CD4-positive, alpha-beta memory T cell (primary cell): ENCODE measurements around the gene IL17RA. TPM values are rescaled to one million over a fixed set of nuclear protein-coding genes. Genes with fewer than 3 reads are reported as not detected.

Source experiments
- CTCF ChIA-PET: fragments of 350-600 bp; sonication (Branson Sonifier 250); formaldehyde crosslinking; loops from one replicate; lab custom pipeline; 2021; ENCODE audit warnings: inconsistent platforms; ENCODE audit not compliant: partially characterized antibody; lab: Charles Lee
- POLR2A ChIA-PET: fragments of 350-600 bp; sonication (Branson Sonifier 250); formaldehyde crosslinking; loops from one replicate; lab custom pipeline; 2021; ENCODE audit not compliant: partially characterized antibody; lab: Charles Lee
- DNase-seq, 5 donors: peaks; one replicate each; pipeline versions ENCODE4 v3.0.0 to v3.0.0-alpha.2; 2020 to 2022; ENCODE audit warnings: mixed read lengths in 1 of 5
- H3K27ac ChIP-seq: one replicate; pipeline ENCODE4 v1.7.0; 2013; ENCODE audit warnings: low read depth, low read length
- H3K27me3 ChIP-seq: 2 replicates; pipeline ENCODE4 v1.7.0; 2013; ENCODE audit warnings: mild to moderate bottlenecking, low read length, moderate library complexity; ENCODE audit not compliant: insufficient read depth
- H3K36me3 ChIP-seq: 2 replicates; pipeline ENCODE4 v1.7.0; 2013; ENCODE audit warnings: mild to moderate bottlenecking, low read length, moderate library complexity; ENCODE audit not compliant: insufficient read depth
- H3K4me1 ChIP-seq: 2 replicates; pipeline ENCODE4 v1.7.0; 2013; ENCODE audit warnings: mild to moderate bottlenecking, low read length, moderate library complexity; ENCODE audit not compliant: insufficient read depth
- H3K4me3 ChIP-seq, 2 donors: one replicate each; pipeline ENCODE4 v1.7.0; 2013; ENCODE audit warnings: low read length in 2 of 2, mild to moderate bottlenecking in 1 of 2
- H3K9me3 ChIP-seq, 2 donors: one replicate each; pipeline ENCODE4 v1.7.0; 2013; ENCODE audit warnings: low read length in 2 of 2, control low read depth in 1 of 2; ENCODE audit not compliant: control insufficient read depth in 1 of 2
- H3K27ac Mint-ChIP-seq, 7 donors: one replicate each; pipeline ENCODE4 v1.8.0; 2020 to 2021; ENCODE audit warnings: mixed read lengths in 7 of 7, mild to moderate bottlenecking in 6 of 7, inconsistent platforms in 3 of 7, moderate library complexity in 3 of 7
- H3K27me3 Mint-ChIP-seq, 2 donors: one replicate each; pipeline ENCODE4 v1.8.0; 2020 to 2021; ENCODE audit warnings: mixed read lengths in 2 of 2
- H3K36me3 Mint-ChIP-seq, 2 donors: one replicate each; pipeline ENCODE4 v1.8.0; 2020 to 2021; ENCODE audit warnings: mixed read lengths in 2 of 2, inconsistent platforms in 1 of 2, mild to moderate bottlenecking in 1 of 2
- H3K4me1 Mint-ChIP-seq, 4 donors: one replicate each; pipeline ENCODE4 v1.8.0; 2020 to 2021; ENCODE audit warnings: mixed read lengths in 4 of 4, mild to moderate bottlenecking in 1 of 4
- H3K4me3 Mint-ChIP-seq, 8 donors: one replicate each; pipeline ENCODE4 v1.8.0; 2020 to 2021; ENCODE audit warnings: mixed read lengths in 8 of 8, mild to moderate bottlenecking in 7 of 8, moderate library complexity in 6 of 8, inconsistent platforms in 3 of 8
- H3K9me3 Mint-ChIP-seq, 8 donors: one replicate each; pipeline ENCODE4 v1.8.0; 2020 to 2021; ENCODE audit warnings: mixed read lengths in 8 of 8, mild to moderate bottlenecking in 5 of 8, inconsistent platforms in 3 of 8, moderate library complexity in 1 of 8
- intact Hi-C: fragments of 100-400 bp; cut with micrococcal nuclease; formaldehyde crosslinking; loops from one replicate; pipeline ENCODE4 v1.15.1; 2023
- polyA plus RNA-seq, 2 donors: library from polyadenylated mRNA; unstranded; fragments of 300-500 nt; fragmentation: Illumina TruSeq; gene quantifications; one replicate each; pipeline ENCODE4 v1.2.3, GENCODE V29; 2021
- total RNA-seq, 2 experiments: library from RNA; stranded (reverse); gene quantifications; one replicate each; pipeline ENCODE4 v1.2.3, GENCODE V29; 2021

Gene IL17RA
- total and polyA plus RNA-seq, 4 experiments from 2014 or later = 19.8 to 77.2 (median 55.7) TPM

- Mint-ChIP-seq H3K4me3 (no peak overlapping the region), H3K27ac (peak overlapping the region in 1 of 7 donors; percentile 36), H3K9me3 (no peaks in the 10 kb centered on the region), H3K4me1 (peaks cover 0 to 4% (median 0%) of the 10 kb centered on the region in 4 donors), H3K36me3 (peaks cover 37 to 54% of the 10 kb centered on the region in 2 donors), H3K27me3 (no peaks in the 10 kb centered on the region)
- CTCF ChIA-PET = interaction anchor here (1.1 kb wide), 1 partner anchor 33 kb away, joined by 3 read pairs; no protein-coding TSS in a partner anchor
- H3K27ac ChIP-seq = no peak overlapping the region
- POLR2A ChIA-PET = interaction anchor here (0.6 kb wide), 1 partner anchor 363 kb away, joined by 3 read pairs; no protein-coding TSS in a partner anchor
- no peaks in the 10 kb centered on the region for H3K9me3 ChIP-seq
- no peaks in the 10 kb centered on the region for H3K4me1 ChIP-seq
- H3K27me3 ChIP-seq = no peaks in the 10 kb centered on the region
- intact Hi-C loops = no loop called here
- H3K4me3 ChIP-seq = no peak overlapping the region
- peaks cover 4% of the 10 kb centered on the region for H3K36me3 ChIP-seq
- no peak for DNase-seq
Measured at GRCh38 chr22:17138513-17138912, 53.7 kb downstream of the IL17RA start.

GRCh38 chr22:17140022-17140421 lies 55.2 kb downstream of the IL17RA start:
- H3K9me3 ChIP-seq = no peaks in the 10 kb centered on the region
- Mint-ChIP-seq H3K9me3 (no peaks in the 10 kb centered on the region), H3K4me3 (no peak overlapping the region), H3K36me3 (peaks cover 37 to 56% of the 10 kb centered on the region in 2 donors), H3K27ac (peak overlapping the region in 3 of 7 donors; percentile 29 to 74 (median 59)), H3K4me1 (peaks cover 0 to 4% (median 0%) of the 10 kb centered on the region in 4 donors), H3K27me3 (no peaks in the 10 kb centered on the region)
- intact Hi-C loops = no loop called here
- H3K36me3 ChIP-seq = peaks cover 7% of the 10 kb centered on the region
- H3K4me1 ChIP-seq = no peaks in the 10 kb centered on the region
- ChIA-PET CTCF (interaction anchor here (0.5 kb wide), 1 partner anchor 28 kb away, joined by 3 read pairs; no protein-coding TSS in a partner anchor), POLR2A (no interaction called here)
- no peak overlapping the region for H3K4me3 ChIP-seq
- no peak overlapping the region for H3K27ac ChIP-seq
- no peak for DNase-seq
- no peaks in the 10 kb centered on the region for H3K27me3 ChIP-seq

- Mint-ChIP-seq H3K9me3 (no peaks in the 10 kb centered on the region), H3K4me1 (peaks cover 0 to 4% (median 0%) of the 10 kb centered on the region in 4 donors), H3K27ac (peak overlapping the region in 3 of 7 donors; percentile 29 to 76 (median 46)), H3K36me3 (peaks cover 39 to 59% of the 10 kb centered on the region in 2 donors), H3K27me3 (no peaks in the 10 kb centered on the region), H3K4me3 (no peak overlapping the region)
- POLR2A ChIA-PET = no interaction called here
- intact Hi-C loops = no loop called here
- Histone ChIP-seq H3K4me3 (no peak overlapping the region), H3K4me1 (no peaks in the 10 kb centered on the region), H3K36me3 (peaks cover 10% of the 10 kb centered on the region), H3K27me3 (no peaks in the 10 kb centered on the region), H3K9me3 (no peaks in the 10 kb centered on the region), H3K27ac (no peak overlapping the region)
- CTCF ChIA-PET = interaction anchor here (1.5 kb wide), 1 partner anchor 30 kb away, joined by 4 read pairs; no protein-coding TSS in a partner anchor
- DNase-seq = no peak
Measured at GRCh38 chr22:17140826-17141766, 56.3 kb downstream of the IL17RA start.

- Histone ChIP-seq H3K27me3 (no peaks in the 10 kb centered on the region), H3K4me1 (no peaks in the 10 kb centered on the region), H3K36me3 (peaks cover 10% of the 10 kb centered on the region), H3K27ac (no peak overlapping the region), H3K9me3 (no peaks in the 10 kb centered on the region), H3K4me3 (no peak overlapping the region)
- peak overlapping the region in 1 of 7 donors; percentile 61 for H3K27ac Mint-ChIP-seq
- no peak for DNase-seq
- ChIA-PET CTCF (interaction anchor here (1.3 kb wide), 1 partner anchor 29 kb away, joined by 5 read pairs; no protein-coding TSS in a partner anchor), POLR2A (no interaction called here)
- H3K4me3 Mint-ChIP-seq = no peak overlapping the region
- intact Hi-C loops = no loop called here
- H3K4me1 Mint-ChIP-seq = peaks cover 0 to 4% (median 3%) of the 10 kb centered on the region in 4 donors
- H3K27me3 Mint-ChIP-seq = no peaks in the 10 kb centered on the region
- H3K9me3 Mint-ChIP-seq = no peaks in the 10 kb centered on the region
- H3K36me3 Mint-ChIP-seq = peaks cover 39 to 56% of the 10 kb centered on the region in 2 donors
Measured at GRCh38 chr22:17143101-17143500, 58.3 kb downstream of the IL17RA start.

- no peaks in the 10 kb centered on the region for H3K4me1 ChIP-seq
- CTCF ChIA-PET = interaction anchor here (1.3 kb wide), 1 partner anchor 29 kb away, joined by 5 read pairs; no protein-coding TSS in a partner anchor
- no peaks in the 10 kb centered on the region for H3K9me3 ChIP-seq
- intact Hi-C loops = no loop called here
- no peak overlapping the region for H3K4me3 ChIP-seq
- Mint-ChIP-seq H3K27ac (peak overlapping the region in 1 of 7 donors; percentile 25), H3K4me3 (no peak overlapping the region), H3K9me3 (no peaks in the 10 kb centered on the region), H3K27me3 (no peaks in the 10 kb centered on the region), H3K4me1 (peaks cover 0 to 4% (median 3%) of the 10 kb centered on the region in 4 donors), H3K36me3 (peaks cover 35 to 50% of the 10 kb centered on the region in 2 donors)
- POLR2A ChIA-PET = no interaction called here
- no peak overlapping the region for H3K27ac ChIP-seq
- no peaks in the 10 kb centered on the region for H3K27me3 ChIP-seq
- H3K36me3 ChIP-seq = peaks cover 15% of the 10 kb centered on the region
- no peak for DNase-seq
Measured at GRCh38 chr22:17143826-17144225, 59.0 kb downstream of the IL17RA start.

GRCh38 chr22:17145021-17145680 lies 60.4 kb downstream of the IL17RA start:
- no peak overlapping the region for H3K27ac ChIP-seq
- peaks cover 28 to 45% of the 10 kb centered on the region in 2 donors for H3K36me3 Mint-ChIP-seq
- ChIA-PET POLR2A (interaction anchor here (0.6 kb wide), 1 partner anchor 49 kb away, joined by 3 read pairs; no protein-coding TSS in a partner anchor), CTCF (interaction anchor here (1.2 kb wide), 1 partner anchor 26 kb away, joined by 4 read pairs; no protein-coding TSS in a partner anchor)
- no peak overlapping the region for H3K27ac Mint-ChIP-seq
- H3K4me3 ChIP-seq = no peak overlapping the region
- no peaks in the 10 kb centered on the region for H3K9me3 ChIP-seq
- peaks cover 0 to 4% (median 3%) of the 10 kb centered on the region in 4 donors for H3K4me1 Mint-ChIP-seq
- H3K9me3 Mint-ChIP-seq = no peaks in the 10 kb centered on the region
- no peaks in the 10 kb centered on the region for H3K27me3 Mint-ChIP-seq
- no peak for DNase-seq
- intact Hi-C loops = no loop called here
- H3K4me3 Mint-ChIP-seq = no peak overlapping the region
- H3K4me1 ChIP-seq = no peaks in the 10 kb centered on the region
- no peaks in the 10 kb centered on the region for H3K27me3 ChIP-seq
- peaks cover 17% of the 10 kb centered on the region for H3K36me3 ChIP-seq
